Activated T-cell treated with anti-CD3 and anti-CD28 coated beads for 48 hours (primary cell): Measurements from ENCODE around the gene FBXO46.

Experiments
- DNase-seq: peaks from one replicate; pipeline ENCODE4 v3.0.0-alpha.2; 2020; ENCODE audit warnings: low read depth

The FBXO46 gene

GRCh38 chr19:45730368-45731288, at the start of gene FBXO46:
FBXO46 (minus strand) TSS chr19:45730896; CDS start chr19:45713495, 17,401 bp downstream.
- peak; percentile 90 for DNase-seq

GRCh38 chr19:45780146-45780447, 49.4 kb upstream of the FBXO46 start:
- DNase-seq, result no peak

- peak; percentile 94 for DNase-seq
Measured at GRCh38 chr19:45779231-45780145, 48.8 kb upstream of the FBXO46 start.

- DNase-seq, result no peak
Measured at GRCh38 chr19:45778010-45778661, 47.4 kb upstream of the FBXO46 start.

GRCh38 chr19:45777395-45777961, 46.8 kb upstream of the FBXO46 start:
- no peak for DNase-seq

- DNase-seq, result no peak
Measured at GRCh38 chr19:45774765-45775164, 44.1 kb upstream of the FBXO46 start.

- no peak for DNase-seq
Measured at GRCh38 chr19:45773384-45773783, 42.7 kb upstream of the FBXO46 start.

- no peak for DNase-seq
Measured at GRCh38 chr19:45772912-45773311, 42.2 kb upstream of the FBXO46 start.

GRCh38 chr19:45772130-45772840, 41.6 kb upstream of the FBXO46 start:
- DNase-seq, result no peak

- no peak for DNase-seq
Measured at GRCh38 chr19:45771311-45771933, 40.7 kb upstream of the FBXO46 start.

- DNase-seq, result peak; percentile 90
Measured at GRCh38 chr19:45770192-45771101, 39.8 kb upstream of the FBXO46 start.

- DNase-seq, result no peak
Measured at GRCh38 chr19:45769821-45770191, 39.1 kb upstream of the FBXO46 start.

- DNase-seq, result peak; percentile 97
Measured at GRCh38 chr19:45768984-45769782, 38.5 kb upstream of the FBXO46 start, which contains the start of gene SIX5. SIX5 (minus strand) TSS chr19:45769252; CDS start chr19:45768844, 408 bp downstream.

GRCh38 chr19:45768655-45768983, 37.9 kb upstream of the FBXO46 start:
- peak; percentile 43 for DNase-seq

- DNase-seq, result no peak
Measured at GRCh38 chr19:45767881-45768654, 37.4 kb upstream of the FBXO46 start.

GRCh38 chr19:45767410-45767880, 36.7 kb upstream of the FBXO46 start:
- no peak for DNase-seq

GRCh38 chr19:45766869-45767346, 36.2 kb upstream of the FBXO46 start:
- no peak for DNase-seq

- no peak for DNase-seq
Measured at GRCh38 chr19:45766296-45766868, 35.7 kb upstream of the FBXO46 start.
